ENCODE measurements around the gene SACM1L. TPM values are rescaled to one million over a fixed set of nuclear protein-coding genes. Genes with fewer than 3 reads are reported as not detected.

The SACM1L gene
- total RNA-seq, 2 experiments from 2014 or later: 44.9 to 51.0 TPM

GRCh38 chr3:45765266-45765851 lies 76.2 kb downstream of the SACM1L start:
- H3K4me1 Mint-ChIP-seq (ENCODE audit: low read depth): no peaks in the 10 kb centered on the region
- intact Hi-C loops (cut with micrococcal nuclease): no loop called here
- no peaks in the 10 kb centered on the region for H3K36me3 Mint-ChIP-seq (ENCODE audit: low read depth)
- CTCF ChIA-PET: interaction anchor here (1.3 kb wide), 1 partner anchor 10 kb away, joined by 3 read pairs; no protein-coding TSS in a partner anchor
- no peaks in the 10 kb centered on the region for H3K9me3 Mint-ChIP-seq
- no peak overlapping the region for H3K27ac Mint-ChIP-seq
- H3K4me3 Mint-ChIP-seq: no peak overlapping the region
- H3K27me3 Mint-ChIP-seq (ENCODE audit: low read depth): no peaks in the 10 kb centered on the region
- DNase-seq: no peak

GRCh38 chr3:45765958-45766357 lies 76.8 kb downstream of the SACM1L start:
- Mint-ChIP-seq H3K27me3 (ENCODE audit: low read depth) (no peaks in the 10 kb centered on the region), H3K4me1 (ENCODE audit: low read depth) (no peaks in the 10 kb centered on the region), H3K36me3 (ENCODE audit: low read depth) (no peaks in the 10 kb centered on the region), H3K4me3 (no peak overlapping the region), H3K9me3 (no peaks in the 10 kb centered on the region), H3K27ac (no peak overlapping the region)
- CTCF ChIA-PET: no interaction called here
- DNase-seq: no peak
- intact Hi-C loops (cut with micrococcal nuclease): no loop called here

- DNase-seq: no peak
- Mint-ChIP-seq H3K9me3 (no peaks in the 10 kb centered on the region), H3K27me3 (ENCODE audit: low read depth) (peaks cover 7% of the 10 kb centered on the region), H3K4me1 (ENCODE audit: low read depth) (peaks cover 10% of the 10 kb centered on the region), H3K4me3 (no peak overlapping the region), H3K36me3 (ENCODE audit: low read depth) (no peaks in the 10 kb centered on the region), H3K27ac (no peak overlapping the region)
- intact Hi-C loops (cut with micrococcal nuclease): no loop called here
- CTCF ChIA-PET: no interaction called here
Measured at GRCh38 chr3:45771166-45771775, 82.1 kb downstream of the SACM1L start.

- peaks cover 10% of the 10 kb centered on the region for H3K4me1 Mint-ChIP-seq (ENCODE audit: low read depth)
- no peaks in the 10 kb centered on the region for H3K9me3 Mint-ChIP-seq
- no peak overlapping the region for H3K27ac Mint-ChIP-seq
- peaks cover 7% of the 10 kb centered on the region for H3K27me3 Mint-ChIP-seq (ENCODE audit: low read depth)
- CTCF ChIA-PET: no interaction called here
- no peak for DNase-seq
- H3K4me3 Mint-ChIP-seq: no peak overlapping the region
- H3K36me3 Mint-ChIP-seq (ENCODE audit: low read depth): no peaks in the 10 kb centered on the region
- intact Hi-C loops (cut with micrococcal nuclease): no loop called here
Measured at GRCh38 chr3:45771831-45772230, 82.6 kb downstream of the SACM1L start.

GRCh38 chr3:45772341-45773035 lies 83.3 kb downstream of the SACM1L start:
- intact Hi-C loops (cut with micrococcal nuclease): no loop called here
- CTCF ChIA-PET: no interaction called here
- Mint-ChIP-seq H3K4me3 (no peak overlapping the region), H3K9me3 (no peaks in the 10 kb centered on the region), H3K4me1 (ENCODE audit: low read depth) (peaks cover 10% of the 10 kb centered on the region), H3K36me3 (ENCODE audit: low read depth) (no peaks in the 10 kb centered on the region), H3K27me3 (ENCODE audit: low read depth) (peaks cover 7% of the 10 kb centered on the region), H3K27ac (no peak overlapping the region)
- no peak for DNase-seq

- DNase-seq: no peak
- Mint-ChIP-seq H3K27me3 (ENCODE audit: low read depth) (peaks cover 7% of the 10 kb centered on the region), H3K27ac (no peak overlapping the region), H3K9me3 (no peaks in the 10 kb centered on the region), H3K4me1 (ENCODE audit: low read depth) (peaks cover 10% of the 10 kb centered on the region), H3K4me3 (no peak overlapping the region), H3K36me3 (ENCODE audit: low read depth) (no peaks in the 10 kb centered on the region)
- intact Hi-C loops (cut with micrococcal nuclease): no loop called here
- CTCF ChIA-PET: no interaction called here
Measured at GRCh38 chr3:45773072-45773471, 83.9 kb downstream of the SACM1L start.

GRCh38 chr3:45773714-45774449 lies 84.7 kb downstream of the SACM1L start:
- Mint-ChIP-seq H3K27me3 (ENCODE audit: low read depth) (peaks cover 7% of the 10 kb centered on the region), H3K36me3 (ENCODE audit: low read depth) (no peaks in the 10 kb centered on the region), H3K9me3 (no peaks in the 10 kb centered on the region), H3K27ac (no peak overlapping the region), H3K4me3 (no peak overlapping the region), H3K4me1 (ENCODE audit: low read depth) (peaks cover 10% of the 10 kb centered on the region)
- intact Hi-C loops (cut with micrococcal nuclease): no loop called here
- CTCF ChIA-PET: interaction anchor here (0.7 to 1.0 kb wide), 2 partner anchors 13 to 305 kb away, joined by 3 read pairs; no protein-coding TSS in a partner anchor
- no peak for DNase-seq

- H3K27ac Mint-ChIP-seq: no peak overlapping the region
- CTCF ChIA-PET: interaction anchor here (0.7 to 1.3 kb wide), 3 partner anchors 10 to 304 kb away, joined by 3 read pairs; no protein-coding TSS in a partner anchor
Measured at GRCh38 chr3:45774581-45775521, 85.7 kb downstream of the SACM1L start.

GRCh38 chr3:45775571-45776300 lies 86.5 kb downstream of the SACM1L start:
- Mint-ChIP-seq H3K27me3 (ENCODE audit: low read depth) (peaks cover 7% of the 10 kb centered on the region), H3K36me3 (ENCODE audit: low read depth) (no peaks in the 10 kb centered on the region), H3K4me1 (ENCODE audit: low read depth) (peaks cover 10% of the 10 kb centered on the region), H3K9me3 (no peaks in the 10 kb centered on the region), H3K27ac (no peak overlapping the region), H3K4me3 (no peak overlapping the region)
- no peak for DNase-seq
- intact Hi-C loops (cut with micrococcal nuclease): no loop called here
- CTCF ChIA-PET: interaction anchor here (1.3 kb wide), 1 partner anchor 11 kb away, joined by 3 read pairs; no protein-coding TSS in a partner anchor

More at GRCh38 chr3:45774581-45775521, 85.7 kb downstream of the SACM1L start:
- H3K4me1 Mint-ChIP-seq (ENCODE audit: low read depth): peaks cover 10% of the 10 kb centered on the region
- no peaks in the 10 kb centered on the region for H3K9me3 Mint-ChIP-seq
- no peaks in the 10 kb centered on the region for H3K36me3 Mint-ChIP-seq (ENCODE audit: low read depth)
- H3K4me3 Mint-ChIP-seq: no peak overlapping the region
- no peak for DNase-seq
- intact Hi-C loops (cut with micrococcal nuclease): no loop called here
- peaks cover 7% of the 10 kb centered on the region for H3K27me3 Mint-ChIP-seq (ENCODE audit: low read depth)

- DNase-seq: no peak
Measured at GRCh38 chr3:45776301-45776595, 87.1 kb downstream of the SACM1L start.

GRCh38 chr3:45776611-45777010 lies 87.4 kb downstream of the SACM1L start:
- Mint-ChIP-seq H3K4me1 (ENCODE audit: low read depth) (peaks cover 10% of the 10 kb centered on the region), H3K4me3 (no peak overlapping the region), H3K36me3 (ENCODE audit: low read depth) (no peaks in the 10 kb centered on the region), H3K9me3 (no peaks in the 10 kb centered on the region), H3K27me3 (ENCODE audit: low read depth) (peaks cover 7% of the 10 kb centered on the region), H3K27ac (no peak overlapping the region)
- CTCF ChIA-PET: no interaction called here
- intact Hi-C loops (cut with micrococcal nuclease): no loop called here
- no peak for DNase-seq

More at GRCh38 chr3:45776301-45776595, 87.1 kb downstream of the SACM1L start:
- H3K4me3 Mint-ChIP-seq: no peak overlapping the region
- peaks cover 10% of the 10 kb centered on the region for H3K4me1 Mint-ChIP-seq (ENCODE audit: low read depth)
- peaks cover 7% of the 10 kb centered on the region for H3K27me3 Mint-ChIP-seq (ENCODE audit: low read depth)
- intact Hi-C loops (cut with micrococcal nuclease): no loop called here
- H3K27ac Mint-ChIP-seq: no peak overlapping the region
- H3K36me3 Mint-ChIP-seq (ENCODE audit: low read depth): no peaks in the 10 kb centered on the region
- H3K9me3 Mint-ChIP-seq: no peaks in the 10 kb centered on the region
- CTCF ChIA-PET: no interaction called here
